H1 (cell line): ENCODE measurements around the gene TJP2. TPM values are rescaled to one million over a fixed set of nuclear protein-coding genes. Genes with fewer than 3 reads are reported as not detected.

Source experiments
- ASH2L ChIP-seq: fragments of 200-600, 300-600 bp; sonication (generic); IDR thresholded peaks from one replicate; pipeline ENCODE4 v1.7.1; 2017; ENCODE audit warnings: low read length
- BACH1 ChIP-seq: IDR thresholded peaks from 2 replicates; pipeline ENCODE4 v1.6.1; 2012; ENCODE audit warnings: low read length, improper control_type of control experiment
- BRCA1 ChIP-seq: IDR thresholded peaks from 2 replicates; pipeline ENCODE4 v1.6.1; 2012; ENCODE audit warnings: low read depth, low read length, improper control_type of control experiment
- CBX5 ChIP-seq: fragments of 300-800, 300-1000 bp; sonication (generic); IDR thresholded peaks from 2 replicates; pipeline ENCODE4 v1.7.1; 2016; ENCODE audit warnings: antibody characterized with exemption, low read length, low read depth
- CREB1 ChIP-seq: IDR thresholded peaks from 2 replicates; pipeline ENCODE4 v1.6.1; 2012; ENCODE audit warnings: inconsistent platforms
- EP300 ChIP-seq, 2 experiments: IDR thresholded peaks; 1 replicate in 1 of 2; 2 replicates in 1 of 2; pipeline ENCODE4 v1.6.1; 2011 to 2012; ENCODE audit warnings: low read depth in 2 of 2, low read length in 2 of 2, mild to moderate bottlenecking in 2 of 2, borderline replicate concordance in 1 of 2, inconsistent platforms in 1 of 2, moderate library complexity in 1 of 2
- GABPA ChIP-seq: IDR thresholded peaks from 2 replicates; pipeline ENCODE4 v1.6.1; 2011; ENCODE audit warnings: mild to moderate bottlenecking, low read length, moderate library complexity, borderline replicate concordance; ENCODE audit not compliant: insufficient read depth
- HDAC2 ChIP-seq, 2 experiments: fragments of 300-600 bp in 1 of 2; sonication (generic) in 1 of 2; IDR thresholded peaks; 2 replicates each; pipeline ENCODE4 v1.6.1; 2011 to 2012; ENCODE audit warnings: low read depth in 2 of 2, low read length in 2 of 2, mild to moderate bottlenecking in 2 of 2, moderate library complexity in 2 of 2, borderline replicate concordance in 1 of 2, inconsistent platforms in 1 of 2
- HDAC6 ChIP-seq: IDR thresholded peaks from one replicate; pipeline ENCODE4 v1.7.1; 2012; ENCODE audit warnings: low read depth, mild to moderate bottlenecking, inconsistent platforms, low read length, moderate library complexity
- JUN ChIP-seq: IDR thresholded peaks from 2 replicates; pipeline ENCODE4 v1.6.1; 2011; ENCODE audit warnings: low read depth, mild to moderate bottlenecking, improper control_type of control experiment, low read length
- KDM4A ChIP-seq: IDR thresholded peaks from one replicate; pipeline ENCODE4 v1.7.1; 2012; ENCODE audit warnings: low read depth, mild to moderate bottlenecking, moderate library complexity, low read length, inconsistent platforms; ENCODE audit not compliant: severe bottlenecking
- KDM5A ChIP-seq: fragments of 200-600 bp; IDR thresholded peaks from 2 replicates; pipeline ENCODE4 v1.7.1; 2012; ENCODE audit warnings: mild to moderate bottlenecking, low read length, inconsistent platforms, mixed read lengths
- RFX5 ChIP-seq: IDR thresholded peaks from 2 replicates; pipeline ENCODE4 v1.6.1; 2011; ENCODE audit warnings: low read depth, low read length, improper control_type of control experiment, borderline replicate concordance
- RNF2 ChIP-seq: fragments of 200-900, 300-1000 bp; sonication (generic); IDR thresholded peaks from 2 replicates; pipeline ENCODE4 v1.7.1; 2016; ENCODE audit warnings: borderline replicate concordance, low read depth, mild to moderate bottlenecking, antibody characterized with exemption, low read length; ENCODE audit not compliant: poor library complexity, severe bottlenecking; ENCODE audit errors: missing control alignments
- SIN3A ChIP-seq, 2 experiments: IDR thresholded peaks in 1 of 2; conservative IDR thresholded peaks in 1 of 2; 2 replicates each; pipeline ENCODE4 v1.6.1; 2011 to 2012; ENCODE audit warnings: low read length in 2 of 2, improper control_type of control experiment in 1 of 2, low read depth in 1 of 2, mild to moderate bottlenecking in 1 of 2
- SP1 ChIP-seq: IDR thresholded peaks from 2 replicates; pipeline ENCODE4 v1.6.1; 2011; ENCODE audit warnings: low read depth, low read length
- TBP ChIP-seq: IDR thresholded peaks from 2 replicates; pipeline ENCODE4 v1.6.1; 2011; ENCODE audit warnings: low read depth, low read length, improper control_type of control experiment
- TCF12 ChIP-seq: IDR thresholded peaks from 2 replicates; pipeline ENCODE4 v1.6.1; 2011; ENCODE audit warnings: low read depth, mild to moderate bottlenecking, low read length
- ZNF274 ChIP-seq: IDR thresholded peaks from 2 replicates; pipeline ENCODE4 v1.7.0; 2012; ENCODE audit warnings: low read length, borderline replicate concordance; ENCODE audit errors: extremely low read depth
- polyA plus RNA-seq, 7 experiments: library from polyadenylated mRNA; depleted of rRNA in 3 of 7; stranded (reverse) in 5 of 7; unstranded in 2 of 7; fragments of >200 nt in 5 of 7; fragments of 200-250 nt in 2 of 7; gene quantifications; 1 replicate in 5 of 7; 2 replicates in 1 of 7; 4 replicates in 1 of 7; pipeline versions ENCODE4 v1.2.1 to v1.2.3, GENCODE V29; 2011 to 2013; ENCODE audit warnings: missing spikeins in 2 of 7, mixed read lengths in 2 of 7
- total RNA-seq: library from RNA; stranded (reverse); fragmentation: NEBNext Ultra II Directional; extraction: Animal tissue kit (Norgen Biotek cat#: 25700); gene quantifications from 2 replicates; pipeline ENCODE4 v1.2.1, GENCODE V29; 2021
- TF ChIP-seq, protein P1 (sequence below): IDR thresholded peaks from 2 replicates; pipeline ENCODE4 v1.6.1; 2012; ENCODE audit warnings: inconsistent platforms
- TF ChIP-seq, protein P2 (sequence below): IDR thresholded peaks from 2 replicates; pipeline ENCODE4 v1.6.1; 2012; ENCODE audit warnings: low read length, inconsistent platforms

TJP2 gene
- total and polyA plus RNA-seq, 2 of the 8 experiments (the other 6 are each of a cell fraction or from before 2014, with no cell fraction given) = 54.9 to 137 TPM

DNA sequence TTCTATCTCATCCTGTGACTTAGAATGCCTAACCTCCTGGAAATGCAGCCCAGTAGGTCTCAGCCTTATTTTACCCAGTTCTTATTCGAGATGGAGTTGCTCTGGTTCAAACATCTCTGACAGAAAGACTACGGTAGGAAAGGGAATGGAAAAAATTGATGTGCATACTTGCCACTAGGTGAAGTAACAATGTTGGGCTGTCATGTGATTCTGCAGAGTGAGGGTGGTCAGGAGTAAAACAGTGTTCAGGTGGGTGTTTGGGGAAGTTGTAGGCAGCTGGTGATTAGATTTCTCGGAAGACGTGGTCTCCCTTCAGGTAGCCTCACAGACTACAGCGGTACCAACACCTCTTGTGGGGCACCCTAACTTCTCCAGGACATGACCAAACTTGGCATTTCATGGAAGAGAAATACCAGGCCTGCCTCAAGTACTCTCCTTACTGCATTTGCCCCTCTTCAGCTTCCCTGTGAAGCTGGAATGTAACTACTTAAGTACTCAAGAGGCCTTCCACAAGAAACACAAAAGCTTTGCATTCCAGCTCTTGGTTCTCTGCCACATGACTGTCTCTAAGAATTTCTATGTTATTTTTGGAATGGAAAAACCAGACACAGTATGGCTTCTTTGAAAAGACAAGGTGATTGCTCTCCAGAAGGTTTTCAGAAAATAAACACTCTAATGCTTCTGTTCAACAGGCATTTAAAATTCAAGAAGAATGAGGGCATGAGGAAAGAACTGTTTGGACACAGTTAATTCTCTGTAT is 133.5 kb downstream of the TJP2 start (continued):
- no peak for TF ChIP-seq SIN3A (conservative IDR thresholded peaks at IDR 0.05 in 1 of 2, IDR thresholded peaks at IDR 0.05 in 1 of 2; ENCODE audit: low read depth in 1 of 2, low read length in 2 of 2)
- no peak for TF ChIP-seq RNF2
- peak in 1 of 2 experiments; percentile 94; a peak in 1 of 3 replicates for TF ChIP-seq EP300 (IDR thresholded peaks at IDR 0.05; ENCODE audit: borderline replicate concordance in 1 of 2, low read depth in 2 of 2, low read length in 2 of 2)
- TF ChIP-seq, protein P1, sequence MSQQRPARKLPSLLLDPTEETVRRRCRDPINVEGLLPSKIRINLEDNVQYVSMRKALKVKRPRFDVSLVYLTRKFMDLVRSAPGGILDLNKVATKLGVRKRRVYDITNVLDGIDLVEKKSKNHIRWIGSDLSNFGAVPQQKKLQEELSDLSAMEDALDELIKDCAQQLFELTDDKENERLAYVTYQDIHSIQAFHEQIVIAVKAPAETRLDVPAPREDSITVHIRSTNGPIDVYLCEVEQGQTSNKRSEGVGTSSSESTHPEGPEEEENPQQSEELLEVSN = no peak; the same call in 1 of the 2 replicates
- peak; percentile 92 for TF ChIP-seq SP1
- TF ChIP-seq TBP = peak; percentile 44; the same call in 1 of the 2 replicates
- TF ChIP-seq KDM4A = no peak
- TF ChIP-seq HDAC6 = no peak
- TF ChIP-seq HDAC2 (IDR thresholded peaks at IDR 0.05; ENCODE audit: borderline replicate concordance in 1 of 2, low read depth in 2 of 2, low read length in 2 of 2) = peak in 1 of 2 experiments; percentile 69; a peak in 1 of 4 replicates
- TF ChIP-seq TCF12 = peak; percentile 91
- no peak for TF ChIP-seq KDM5A
- TF ChIP-seq GABPA = no peak
- TF ChIP-seq, protein P2, sequence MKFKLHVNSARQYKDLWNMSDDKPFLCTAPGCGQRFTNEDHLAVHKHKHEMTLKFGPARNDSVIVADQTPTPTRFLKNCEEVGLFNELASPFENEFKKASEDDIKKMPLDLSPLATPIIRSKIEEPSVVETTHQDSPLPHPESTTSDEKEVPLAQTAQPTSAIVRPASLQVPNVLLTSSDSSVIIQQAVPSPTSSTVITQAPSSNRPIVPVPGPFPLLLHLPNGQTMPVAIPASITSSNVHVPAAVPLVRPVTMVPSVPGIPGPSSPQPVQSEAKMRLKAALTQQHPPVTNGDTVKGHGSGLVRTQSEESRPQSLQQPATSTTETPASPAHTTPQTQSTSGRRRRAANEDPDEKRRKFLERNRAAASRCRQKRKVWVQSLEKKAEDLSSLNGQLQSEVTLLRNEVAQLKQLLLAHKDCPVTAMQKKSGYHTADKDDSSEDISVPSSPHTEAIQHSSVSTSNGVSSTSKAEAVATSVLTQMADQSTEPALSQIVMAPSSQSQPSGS = no peak
- no peak for TF ChIP-seq JUN
- no peak for TF ChIP-seq RFX5
- TF ChIP-seq ZNF274 = no peak
- TF ChIP-seq BACH1 = no peak
- peak; percentile 73 for TF ChIP-seq ASH2L
- TF ChIP-seq CREB1 = no peak
- TF ChIP-seq CBX5 = no peak
- no peak for TF ChIP-seq BRCA1
